Activated CD8-positive, alpha-beta T cell treated with anti-CD3 and anti-CD28 coated beads for 36 hours (primary cell): ENCODE data around the gene TNS3. TPM values are rescaled to one million over a fixed set of nuclear protein-coding genes. Genes with fewer than 3 reads are reported as not detected.

Source experiments
- ATAC-seq: fragments of 200-7000 bp; cut with Tn5 transposase; one replicate; pipeline ENCODE4 v1.10.0; 2021; ENCODE audit warnings: mild to moderate bottlenecking, moderate library complexity
- CTCF ChIA-PET: fragments of 350-600 bp; sonication (Branson Sonifier 250); formaldehyde crosslinking; loops from one replicate; lab custom pipeline; 2021; ENCODE audit warnings: antibody characterized with exemption; lab: Charles Lee
- POLR2A ChIA-PET: fragments of 350-600 bp; sonication (Branson Sonifier 250); formaldehyde crosslinking; loops from one replicate; lab custom pipeline; 2021; ENCODE audit warnings: antibody characterized with exemption; lab: Charles Lee
- DNase-seq: peaks from one replicate; pipeline ENCODE4 v3.0.0-alpha.2; 2020
- H3K27ac Mint-ChIP-seq: one replicate; pipeline ENCODE4 v1.8.0; 2021; ENCODE audit warnings: mild to moderate bottlenecking, mixed read lengths
- H3K27me3 Mint-ChIP-seq: one replicate; pipeline ENCODE4 v1.8.0; 2021; ENCODE audit warnings: mixed read lengths
- H3K36me3 Mint-ChIP-seq: one replicate; pipeline ENCODE4 v1.8.0; 2021; ENCODE audit warnings: low read depth, mixed read lengths
- H3K4me1 Mint-ChIP-seq: one replicate; pipeline ENCODE4 v1.8.0; 2021; ENCODE audit warnings: low read depth, mixed read lengths
- H3K4me3 Mint-ChIP-seq: one replicate; pipeline ENCODE4 v1.8.0; 2021; ENCODE audit warnings: mild to moderate bottlenecking, moderate library complexity, mixed read lengths
- H3K9me3 Mint-ChIP-seq: one replicate; pipeline ENCODE4 v1.8.0; 2021; ENCODE audit warnings: mixed read lengths
- intact Hi-C: fragments of 100-400 bp; cut with micrococcal nuclease; formaldehyde crosslinking; loops from one replicate; pipeline ENCODE4 v1.10.0; 2022
- total RNA-seq, 2 experiments: library from RNA; stranded (reverse); gene quantifications; one replicate each; pipeline ENCODE4 v1.2.3, GENCODE V29; 2021
- TF ChIP-seq, protein P1 (sequence below): fragments of 200-600 bp; IDR thresholded peaks from one replicate; pipeline ENCODE4 v1.8.0; 2022; ENCODE audit warnings: antibody characterized with exemption, mild to moderate bottlenecking

Gene TNS3
- total RNA-seq, 2 experiments from 2014 or later = 0.04 to 0.16 TPM

DNA sequence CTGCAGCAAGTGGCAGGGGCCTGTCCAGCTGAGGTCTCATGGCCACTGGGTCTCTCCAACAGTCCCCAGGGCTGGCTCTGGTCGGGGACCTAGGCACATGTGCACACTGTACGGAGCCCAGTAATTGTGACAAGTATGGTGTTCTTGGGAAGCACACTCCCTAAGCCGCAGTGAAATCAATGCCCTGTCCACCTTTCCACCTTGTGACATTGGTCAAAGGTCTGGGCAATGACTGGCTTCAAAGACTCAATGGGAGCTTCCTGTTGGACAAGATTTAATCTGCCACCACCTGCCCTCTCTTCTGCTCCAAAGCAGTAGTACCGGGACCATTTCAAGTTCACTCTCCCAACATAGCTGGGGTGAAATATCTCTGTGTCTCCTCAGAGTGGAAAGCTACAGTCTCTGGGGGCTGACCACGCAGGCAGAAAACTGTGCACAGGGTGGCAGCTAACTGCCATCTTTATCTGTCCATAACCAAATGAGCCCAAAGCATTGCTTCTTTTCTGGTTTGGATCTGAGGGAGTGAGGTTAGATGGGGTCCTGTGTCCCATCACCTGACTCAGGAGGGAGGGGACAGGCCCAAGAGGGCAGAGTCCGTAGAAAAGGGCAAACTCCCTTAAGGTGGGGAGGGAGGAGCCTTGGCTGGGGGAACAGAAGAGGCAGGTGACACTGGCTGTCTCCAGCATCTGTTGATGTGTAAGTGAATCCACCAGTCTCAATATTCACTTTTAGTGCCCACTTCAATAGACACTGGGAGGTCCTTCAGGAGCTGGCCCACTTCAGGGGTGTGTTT is 307.7 kb downstream of the TNS3 start:
- Mint-ChIP-seq H3K36me3 (no peaks in the 10 kb centered on the region), H3K4me1 (no peaks in the 10 kb centered on the region), H3K4me3 (no peak overlapping the region), H3K27ac (no peak overlapping the region), H3K9me3 (no peaks in the 10 kb centered on the region), H3K27me3 (no peaks in the 10 kb centered on the region)
- ChIA-PET CTCF (no interaction called here), POLR2A (no interaction called here)
- ATAC-seq = no peak
- no peak for DNase-seq
- intact Hi-C loops = no loop called here
- TF ChIP-seq, protein P1, sequence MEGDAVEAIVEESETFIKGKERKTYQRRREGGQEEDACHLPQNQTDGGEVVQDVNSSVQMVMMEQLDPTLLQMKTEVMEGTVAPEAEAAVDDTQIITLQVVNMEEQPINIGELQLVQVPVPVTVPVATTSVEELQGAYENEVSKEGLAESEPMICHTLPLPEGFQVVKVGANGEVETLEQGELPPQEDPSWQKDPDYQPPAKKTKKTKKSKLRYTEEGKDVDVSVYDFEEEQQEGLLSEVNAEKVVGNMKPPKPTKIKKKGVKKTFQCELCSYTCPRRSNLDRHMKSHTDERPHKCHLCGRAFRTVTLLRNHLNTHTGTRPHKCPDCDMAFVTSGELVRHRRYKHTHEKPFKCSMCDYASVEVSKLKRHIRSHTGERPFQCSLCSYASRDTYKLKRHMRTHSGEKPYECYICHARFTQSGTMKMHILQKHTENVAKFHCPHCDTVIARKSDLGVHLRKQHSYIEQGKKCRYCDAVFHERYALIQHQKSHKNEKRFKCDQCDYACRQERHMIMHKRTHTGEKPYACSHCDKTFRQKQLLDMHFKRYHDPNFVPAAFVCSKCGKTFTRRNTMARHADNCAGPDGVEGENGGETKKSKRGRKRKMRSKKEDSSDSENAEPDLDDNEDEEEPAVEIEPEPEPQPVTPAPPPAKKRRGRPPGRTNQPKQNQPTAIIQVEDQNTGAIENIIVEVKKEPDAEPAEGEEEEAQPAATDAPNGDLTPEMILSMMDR = no peak

DNA sequence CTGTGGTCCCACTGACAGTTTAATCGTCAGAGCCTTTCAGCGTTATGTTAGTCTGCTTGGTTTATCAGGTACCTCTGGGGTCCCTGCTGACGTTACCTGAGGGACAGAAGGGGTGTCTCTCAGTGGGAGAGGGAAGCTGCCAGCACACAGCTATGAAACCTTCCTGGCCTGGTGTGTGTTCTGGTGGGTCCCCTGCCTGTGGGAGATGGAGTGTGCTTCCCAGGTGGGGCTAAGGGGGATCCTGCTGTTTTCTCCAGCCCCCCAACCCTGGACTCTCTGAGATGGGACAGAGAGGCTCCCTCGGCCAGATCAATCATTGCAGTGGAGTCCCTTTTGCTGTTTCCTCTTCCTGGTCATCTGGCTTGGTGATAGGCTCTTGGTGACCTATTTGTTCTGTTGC is 308.8 kb downstream of the TNS3 start:
- POLR2A ChIA-PET = no interaction called here
- CTCF ChIA-PET = no interaction called here
- TF ChIP-seq, protein P1 = no peak
- Mint-ChIP-seq H3K4me3 (no peak overlapping the region), H3K9me3 (no peaks in the 10 kb centered on the region), H3K27ac (no peak overlapping the region), H3K27me3 (no peaks in the 10 kb centered on the region), H3K4me1 (no peaks in the 10 kb centered on the region), H3K36me3 (no peaks in the 10 kb centered on the region)
- no peak for DNase-seq
- intact Hi-C loops = no loop called here
- ATAC-seq = no peak

DNA sequence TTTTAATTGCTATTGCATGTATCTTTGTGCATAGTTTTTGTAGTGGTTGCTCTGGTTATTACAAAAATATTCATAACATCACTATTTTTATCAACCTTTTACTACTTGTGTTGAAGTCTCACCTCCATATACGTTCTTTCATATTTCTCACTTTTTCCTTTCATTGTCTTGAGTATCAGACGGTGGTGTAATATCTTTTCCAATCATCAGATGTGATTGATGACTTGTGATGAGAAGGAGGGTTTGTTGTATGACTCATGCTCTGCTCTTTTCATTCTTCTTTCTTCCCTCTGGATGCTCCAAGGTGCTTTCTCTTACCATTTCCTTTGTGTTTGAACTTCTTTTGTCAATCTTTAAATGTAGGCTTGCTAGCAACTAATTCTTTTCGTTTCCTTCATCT is 310.2 kb downstream of the TNS3 start:
- H3K27ac Mint-ChIP-seq = no peak overlapping the region
- no peak for ATAC-seq
- POLR2A ChIA-PET = no interaction called here
- no peaks in the 10 kb centered on the region for H3K4me1 Mint-ChIP-seq
- intact Hi-C loops = no loop called here
- no peaks in the 10 kb centered on the region for H3K27me3 Mint-ChIP-seq
- CTCF ChIA-PET = no interaction called here
- H3K36me3 Mint-ChIP-seq = no peaks in the 10 kb centered on the region
- TF ChIP-seq, protein P1 = no peak
- no peak for DNase-seq
- no peak overlapping the region for H3K4me3 Mint-ChIP-seq
- H3K9me3 Mint-ChIP-seq = peaks cover 3% of the 10 kb centered on the region

DNA sequence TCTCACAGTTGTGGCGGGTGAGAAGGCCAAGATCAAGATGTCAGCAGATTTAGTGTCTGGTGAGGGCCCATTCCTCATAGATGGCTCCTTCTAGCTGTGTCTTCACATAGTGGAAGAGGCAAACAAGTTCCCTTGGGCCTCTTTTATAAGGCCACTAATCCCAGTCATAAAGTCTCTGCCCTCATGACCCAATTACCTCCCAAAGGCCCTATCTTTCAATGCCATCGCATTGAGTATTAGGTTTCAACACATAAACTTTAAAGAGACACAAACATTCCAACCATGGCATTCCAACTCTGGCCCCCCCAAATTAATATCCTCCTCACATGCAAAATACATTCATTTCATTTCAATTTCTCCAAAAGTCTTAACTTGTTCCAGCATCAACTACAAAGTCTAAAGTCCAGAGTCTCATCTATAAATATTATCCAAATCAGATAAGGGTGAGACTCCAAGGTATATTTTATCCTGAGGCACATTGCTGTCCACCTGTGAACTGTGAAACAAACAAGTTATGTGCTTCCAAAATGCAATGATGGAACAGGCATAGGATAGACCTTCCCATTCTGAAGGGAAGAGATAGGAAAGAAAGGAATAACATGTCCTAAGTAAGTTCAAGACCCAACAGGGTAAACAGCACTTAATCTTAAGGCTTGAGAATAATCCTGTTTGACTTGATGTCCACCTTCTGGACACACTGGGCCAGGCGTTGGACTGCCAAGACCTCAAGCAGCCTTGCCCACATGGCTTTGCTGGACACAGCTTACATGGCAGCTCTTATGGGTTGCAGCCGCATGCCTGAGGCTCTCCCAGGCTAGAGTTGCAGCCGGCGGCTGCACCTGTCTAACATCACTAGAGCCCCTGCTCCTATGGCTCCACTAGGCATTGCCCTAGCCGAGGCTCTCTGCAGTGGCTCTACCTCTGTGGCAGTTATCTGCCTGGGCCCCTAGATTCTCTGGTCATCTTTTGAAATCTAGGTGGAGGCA is 312.8 kb downstream of the TNS3 start:
- H3K4me1 Mint-ChIP-seq = no peaks in the 10 kb centered on the region
- no peaks in the 10 kb centered on the region for H3K27me3 Mint-ChIP-seq
- ATAC-seq (no peak), DNase-seq (no peak)
- ChIA-PET POLR2A (no interaction called here), CTCF (interaction anchor here (1.0 to 1.4 kb wide), 2 partner anchors 15 to 550 kb away, joined by 3 to 5 read pairs; no protein-coding TSS in a partner anchor)
- TF ChIP-seq, protein P1 = no peak
- H3K9me3 Mint-ChIP-seq = peaks cover 3% of the 10 kb centered on the region
- intact Hi-C loops = loop anchor here (10.0 kb wide), 1 partner anchor 166 kb away; no protein-coding TSS in a partner anchor
- H3K27ac Mint-ChIP-seq = no peak overlapping the region
- no peaks in the 10 kb centered on the region for H3K36me3 Mint-ChIP-seq
- H3K4me3 Mint-ChIP-seq = no peak overlapping the region
